HG03045 (cell line): Measurements from ENCODE around the gene FBXO17.
"Not testable (repeated sequence)": the region's sequence is repeated elsewhere in the genome, so short reads cannot be mapped to it uniquely, and the experiment has no call there.

Experiments used
- ATAC-seq: cut with Tn5 transposase; IDR thresholded peaks from one replicate; pipeline ENCODE4 v1.9.1; 2021; ENCODE audit warnings: mild to moderate bottlenecking, moderate library complexity; ENCODE audit not compliant: unreplicated experiment

The FBXO17 gene

GRCh38 chr19:38945562-38946228 lies 29.8 kb downstream of the FBXO17 start:
- ATAC-seq = no peak

- no peak for ATAC-seq
These were observed 30.5 kb downstream of the FBXO17 start for GRCh38 chr19:38944981-38945506.

GRCh38 chr19:38942471-38943181 lies 32.9 kb downstream of the FBXO17 start:
- no peak for ATAC-seq

GRCh38 chr19:38941979-38942378 lies 33.6 kb downstream of the FBXO17 start:
- no peak for ATAC-seq

- not testable (repeated sequence) for ATAC-seq
These were observed 34.1 kb downstream of the FBXO17 start for GRCh38 chr19:38941466-38941865.

- ATAC-seq = no peak
These were observed 35.6 kb downstream of the FBXO17 start for GRCh38 chr19:38939957-38940356.

DNA sequence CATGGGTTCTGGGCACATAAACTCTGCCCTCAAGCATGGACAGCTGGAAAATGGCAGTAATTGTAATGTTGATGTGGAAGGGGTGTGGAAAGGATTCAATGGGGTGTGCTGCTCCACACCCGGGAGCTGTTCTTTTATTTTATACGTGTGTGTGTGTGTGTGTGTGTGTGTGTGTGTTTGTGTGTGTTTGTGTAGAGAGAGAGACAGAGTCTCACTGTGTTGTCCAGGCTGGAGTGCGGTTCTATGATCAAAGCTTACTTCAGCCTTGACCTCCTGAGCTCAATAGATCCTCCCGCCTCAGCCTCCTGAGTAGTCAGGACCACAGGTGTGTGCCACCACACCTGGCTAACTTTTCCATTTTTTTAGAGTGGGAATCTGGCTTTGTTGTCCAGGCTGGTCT lies 42.0 kb downstream of the FBXO17 start:
- no peak for ATAC-seq

GRCh38 chr19:38932425-38933179 lies 42.9 kb downstream of the FBXO17 start:
- no peak for ATAC-seq

GRCh38 chr19:38931521-38931793 lies 44.1 kb downstream of the FBXO17 start:
- ATAC-seq = no peak

DNA sequence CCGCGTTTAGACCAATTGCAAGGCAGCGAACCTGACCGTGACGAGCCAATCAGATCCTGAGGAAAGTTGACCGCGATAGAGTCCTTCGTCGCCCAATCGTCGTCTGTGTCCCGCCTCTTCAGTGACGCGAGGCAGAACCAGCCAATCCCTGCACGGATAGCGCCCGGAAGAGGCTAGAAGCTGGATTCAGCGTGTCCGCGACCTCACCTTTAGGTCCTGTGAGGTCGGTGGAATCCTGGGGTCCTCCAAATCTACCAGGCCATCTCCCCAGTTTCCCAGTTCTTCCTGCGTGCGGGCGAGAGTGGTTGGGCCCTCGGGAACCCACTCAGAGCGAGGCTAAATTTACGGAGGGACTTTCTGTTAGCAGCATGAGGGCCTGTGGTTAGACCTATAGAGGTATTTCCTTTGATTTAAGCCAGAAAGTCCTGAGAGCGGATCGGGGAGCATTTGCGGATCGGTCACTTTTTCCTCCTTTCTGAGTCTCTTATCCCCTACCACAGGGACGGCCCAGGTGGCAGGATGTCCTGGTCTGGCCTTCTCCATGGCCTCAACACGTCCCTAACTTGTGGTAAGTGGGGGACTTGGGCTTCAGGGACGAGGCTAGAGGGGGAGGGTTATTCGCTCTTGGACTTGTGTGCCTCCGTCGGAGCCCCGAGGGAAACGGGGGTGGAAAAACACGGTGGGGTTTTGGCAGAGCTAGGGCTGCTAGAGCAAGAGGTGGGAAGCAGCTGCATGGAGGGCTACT lies 44.6 kb downstream of the FBXO17 start, which contains the start of gene MRPS12:
TSS of gene MRPS12 (plus strand) at position 169 of the 745 bp plus-strand sequence. CDS start at position 520, 351 bp downstream.
- peak; percentile 84 for ATAC-seq

- peak; percentile 67 for ATAC-seq
These were observed 45.4 kb downstream of the FBXO17 start, which contains the start of gene SARS2 for GRCh38 chr19:38929929-38930775. SARS2 (minus strand) TSS chr19:38930763; CDS start chr19:38930736, 27 bp downstream.

GRCh38 chr19:38928391-38929001 lies 47.0 kb downstream of the FBXO17 start:
- ATAC-seq = no peak

- no peak for ATAC-seq
These were observed 51.2 kb downstream of the FBXO17 start for GRCh38 chr19:38924388-38924787.

- ATAC-seq = no peak
These were observed 53.1 kb downstream of the FBXO17 start for GRCh38 chr19:38922482-38922881.

- no peak for ATAC-seq
These were observed 53.9 kb downstream of the FBXO17 start for GRCh38 chr19:38921420-38922274.

DNA sequence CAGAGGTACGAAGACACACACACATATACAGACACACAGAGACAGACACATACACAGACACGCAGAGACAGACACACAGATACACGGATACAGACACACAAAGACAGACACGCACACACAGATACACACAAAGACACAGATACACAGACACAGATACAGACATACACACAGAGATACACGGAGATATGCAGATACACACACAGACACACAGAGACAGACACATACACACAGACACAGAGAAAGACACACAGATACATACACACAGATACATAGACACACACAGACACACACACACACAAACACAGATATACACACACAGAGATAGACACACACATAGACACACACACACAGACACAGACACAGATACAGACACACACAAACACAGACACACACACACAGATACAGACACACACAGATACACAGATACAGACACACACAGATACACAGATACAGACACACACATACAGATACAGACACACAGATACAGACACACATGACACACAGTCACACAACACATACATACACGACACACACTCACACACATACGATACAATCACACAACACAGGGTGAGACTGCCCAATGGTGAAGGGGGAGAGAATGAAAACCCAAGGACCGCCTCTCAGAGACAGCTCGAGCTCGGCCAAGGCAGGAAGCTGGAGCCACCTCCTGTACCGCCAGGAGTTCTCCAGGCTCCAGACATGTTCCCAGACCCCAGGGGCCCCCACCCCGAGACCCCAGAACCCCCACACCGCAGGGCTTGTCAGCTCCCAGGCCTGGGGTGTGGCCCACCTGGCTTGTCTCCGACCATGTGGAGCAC lies 54.7 kb downstream of the FBXO17 start:
- no peak for ATAC-seq

DNA sequence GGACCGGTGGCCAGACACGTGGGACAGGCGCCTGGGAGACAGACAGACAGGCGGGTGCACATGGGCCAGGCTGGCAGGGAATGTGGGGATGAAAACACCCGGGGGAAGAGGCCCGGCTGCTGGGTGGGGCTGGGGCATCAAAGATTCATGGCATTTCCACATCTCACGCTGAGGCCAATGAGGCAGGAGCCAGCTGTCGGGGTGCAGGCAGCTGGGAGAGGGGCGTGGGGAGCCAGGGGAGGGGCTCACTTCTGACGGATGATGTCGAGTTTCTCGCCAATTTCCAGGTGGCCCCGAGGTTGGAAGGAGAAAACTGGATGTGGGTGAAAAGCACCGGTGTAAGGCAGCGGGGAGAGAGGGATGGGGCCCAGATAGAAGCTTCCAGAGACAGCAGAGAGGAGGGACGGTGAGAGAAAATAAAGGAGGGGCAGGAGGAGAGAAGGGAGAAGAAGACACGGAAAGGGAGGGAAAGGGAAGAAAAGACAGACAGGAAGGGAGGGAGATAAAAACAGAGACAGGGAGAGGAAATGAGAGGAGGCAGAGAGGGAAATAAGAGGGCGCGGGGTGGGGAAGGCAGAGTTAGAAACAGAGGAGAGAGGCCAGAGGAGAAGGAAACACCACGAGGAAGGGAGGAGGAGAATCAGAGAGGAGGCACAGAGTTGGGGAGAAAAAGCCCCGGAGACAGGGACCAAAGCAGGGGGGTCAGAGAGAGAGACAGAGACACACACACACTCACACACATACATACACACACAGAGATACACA lies 55.5 kb downstream of the FBXO17 start:
- ATAC-seq = no peak
